ENCODE results near the gene RAC2.

Gene RAC2

GRCh38 chr22:37229805-37230672 is 14.0 kb downstream of the RAC2 start:
- no peak for DNase-seq (ENCODE audit: low read depth)
- no peak for TF ChIP-seq CTCF (IDR thresholded peaks at IDR 0.05; ENCODE audit: control insufficient read depth, extremely low read depth, insufficient read depth)
- H3K4me3 ChIP-seq (ENCODE audit: low read depth, low read length): no peak overlapping the region

GRCh38 chr22:37229012-37229804 is 14.9 kb downstream of the RAC2 start:
- DNase-seq (ENCODE audit: low read depth): no peak
- no peak overlapping the region for H3K4me3 ChIP-seq (ENCODE audit: low read depth, low read length)
- TF ChIP-seq CTCF (IDR thresholded peaks at IDR 0.05; ENCODE audit: control insufficient read depth, extremely low read depth, insufficient read depth): no peak

GRCh38 chr22:37228106-37229011 is 15.7 kb downstream of the RAC2 start:
- DNase-seq (ENCODE audit: low read depth): no peak
- TF ChIP-seq CTCF (IDR thresholded peaks at IDR 0.05; ENCODE audit: control insufficient read depth, extremely low read depth, insufficient read depth): no peak
- H3K4me3 ChIP-seq (ENCODE audit: low read depth, low read length): no peak overlapping the region

- no peak for DNase-seq (ENCODE audit: low read depth)
- H3K4me3 ChIP-seq (ENCODE audit: low read depth, low read length): no peak overlapping the region
- no peak for TF ChIP-seq CTCF (IDR thresholded peaks at IDR 0.05; ENCODE audit: control insufficient read depth, extremely low read depth, insufficient read depth)
Measured at GRCh38 chr22:37226514-37226913, 17.6 kb downstream of the RAC2 start.

DNA sequence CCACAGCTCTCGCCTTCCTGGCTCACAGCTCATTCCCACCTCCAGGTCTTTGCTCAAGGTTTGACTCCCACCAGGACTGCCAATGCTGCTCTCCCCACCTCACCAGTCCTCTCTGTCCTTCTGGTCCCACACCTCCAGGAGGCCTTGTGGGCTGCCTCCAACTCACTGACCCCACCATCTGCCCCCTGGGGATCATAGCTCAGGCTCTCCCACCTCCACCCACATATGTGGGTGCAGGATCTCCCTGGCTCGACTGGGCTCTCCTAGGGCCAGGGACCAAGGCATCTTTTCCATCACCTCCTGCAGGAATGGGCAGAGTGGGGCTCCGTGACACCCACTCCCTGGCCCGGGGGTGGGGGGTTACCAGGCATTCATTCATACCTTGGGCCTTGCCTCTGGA is 18.0 kb downstream of the RAC2 start:
- H3K4me3 ChIP-seq (ENCODE audit: low read depth, low read length): no peak overlapping the region
- no peak for TF ChIP-seq CTCF (IDR thresholded peaks at IDR 0.05; ENCODE audit: control insufficient read depth, extremely low read depth, insufficient read depth)
- DNase-seq (ENCODE audit: low read depth): no peak

- no peak for DNase-seq (ENCODE audit: low read depth)
- no peak overlapping the region for H3K4me3 ChIP-seq (ENCODE audit: low read depth, low read length)
- peak; percentile 6; the same call in 1 of the 2 replicates for TF ChIP-seq CTCF (IDR thresholded peaks at IDR 0.05; ENCODE audit: control insufficient read depth, extremely low read depth, insufficient read depth)
Measured at GRCh38 chr22:37225481-37225880, 18.6 kb downstream of the RAC2 start.

Data from LNCaP clone FGC (cell line).